GM19240 (cell line): ENCODE results near the gene WNK2.

Source experiments
- DNase-seq: peaks from one replicate; pipeline ENCODE4 v3.0.0; 2011; ENCODE audit warnings: low spot score; ENCODE audit not compliant: insufficient read length

The WNK2 gene

GRCh38 chr9:93198838-93199625 is 15.1 kb downstream of the WNK2 start:
- DNase-seq, result no peak

GRCh38 chr9:93200449-93200742 is 16.5 kb downstream of the WNK2 start:
- no peak for DNase-seq

- DNase-seq, result no peak
These were observed 17.0 kb downstream of the WNK2 start for GRCh38 chr9:93200989-93201334.

- no peak for DNase-seq
These were observed 19.2 kb downstream of the WNK2 start for GRCh38 chr9:93203026-93203717.

GRCh38 chr9:93203718-93204469 is 20.0 kb downstream of the WNK2 start:
- DNase-seq, result no peak

GRCh38 chr9:93204470-93205043 is 20.6 kb downstream of the WNK2 start:
- no peak for DNase-seq

- DNase-seq, result no peak
These were observed 21.3 kb downstream of the WNK2 start for GRCh38 chr9:93205045-93205768.

- no peak for DNase-seq
These were observed 22.1 kb downstream of the WNK2 start for GRCh38 chr9:93205896-93206575.

GRCh38 chr9:93206576-93207155 is 22.7 kb downstream of the WNK2 start:
- no peak for DNase-seq

GRCh38 chr9:93207326-93207814 is 23.4 kb downstream of the WNK2 start:
- DNase-seq, result no peak

GRCh38 chr9:93207860-93208734 is 24.2 kb downstream of the WNK2 start:
- no peak for DNase-seq

- DNase-seq, result no peak
These were observed 25.2 kb downstream of the WNK2 start for GRCh38 chr9:93209097-93209496.

- DNase-seq, result no peak
These were observed 25.8 kb downstream of the WNK2 start for GRCh38 chr9:93209576-93210323.

GRCh38 chr9:93210324-93210973 is 26.5 kb downstream of the WNK2 start:
- DNase-seq, result no peak

- DNase-seq, result no peak
These were observed 27.2 kb downstream of the WNK2 start for GRCh38 chr9:93210974-93211653.

GRCh38 chr9:93211654-93212001 is 27.7 kb downstream of the WNK2 start:
- DNase-seq, result no peak

- no peak for DNase-seq
These were observed 28.5 kb downstream of the WNK2 start for GRCh38 chr9:93212409-93212808.

GRCh38 chr9:93216073-93216365 is 32.1 kb downstream of the WNK2 start:
- DNase-seq, result no peak
